ENCODE results near the gene EPHB1.

- TF ChIP-seq CTCF (conservative IDR thresholded peaks at IDR 0.05): no peak
- TF ChIP-seq ZFX (IDR thresholded peaks at IDR 0.05): no peak
Observed at GRCh38 chr3:135072431-135072830, 277.4 kb downstream of the EPHB1 start.

Measured in C4-2B (cell line).